CMK (cell line): ENCODE data around the gene MYCT1.
A peak's percentile ranks its signal among the peaks of the same experiment; 100 is the strongest.
"Not testable (repeated sequence)": the region's sequence is repeated elsewhere in the genome, so short reads cannot be mapped to it uniquely, and the experiment has no call there.

Experiments used
- DNase-seq: peaks from one replicate; pipeline ENCODE4 v3.0.0-alpha.2; 2010; ENCODE audit warnings: low read depth

MYCT1 gene, protein sequence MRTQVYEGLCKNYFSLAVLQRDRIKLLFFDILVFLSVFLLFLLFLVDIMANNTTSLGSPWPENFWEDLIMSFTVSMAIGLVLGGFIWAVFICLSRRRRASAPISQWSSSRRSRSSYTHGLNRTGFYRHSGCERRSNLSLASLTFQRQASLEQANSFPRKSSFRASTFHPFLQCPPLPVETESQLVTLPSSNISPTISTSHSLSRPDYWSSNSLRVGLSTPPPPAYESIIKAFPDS

DNA sequence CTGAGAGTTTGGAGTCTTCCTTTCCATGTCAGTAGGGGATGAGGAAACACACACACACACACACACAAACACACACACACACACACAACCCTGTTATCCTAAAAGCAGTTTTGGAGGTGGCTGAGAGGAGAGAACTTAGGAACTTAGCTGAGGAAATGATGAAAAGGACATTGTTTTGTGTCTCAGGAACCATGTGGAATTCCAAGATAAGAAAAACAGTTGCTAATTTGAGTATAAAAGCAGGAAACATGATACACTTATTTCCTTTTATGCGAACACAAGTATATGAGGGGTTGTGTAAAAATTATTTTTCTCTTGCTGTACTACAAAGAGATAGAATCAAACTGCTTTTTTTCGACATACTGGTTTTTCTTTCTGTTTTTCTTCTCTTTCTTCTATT lies at the start of gene MYCT1:
Gene MYCT1 (plus strand): TSS at position 264 of the 400 bp plus-strand sequence. CDS start 6 bp downstream, at position 270.
- peak; percentile 65 for DNase-seq

DNA sequence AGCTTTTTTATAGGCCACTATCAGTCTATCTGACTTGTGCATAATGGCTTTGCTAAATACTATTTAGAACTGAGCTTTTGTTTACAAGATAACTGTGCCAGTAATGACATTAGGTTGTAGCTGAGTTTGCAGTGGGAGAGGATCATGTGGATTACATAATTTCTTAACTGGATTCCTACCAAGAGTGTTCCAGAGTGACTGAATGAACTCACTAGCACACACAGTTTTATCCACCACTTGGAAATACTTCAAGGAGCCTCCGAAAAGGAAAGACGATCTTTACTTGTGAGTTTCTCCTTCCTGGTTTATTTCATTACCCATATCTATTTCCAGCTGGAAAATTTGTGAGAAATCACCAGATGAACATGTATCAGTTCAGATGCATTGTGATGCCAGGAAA lies 49.6 kb upstream of the MYCT1 start:
- no peak for DNase-seq

DNA sequence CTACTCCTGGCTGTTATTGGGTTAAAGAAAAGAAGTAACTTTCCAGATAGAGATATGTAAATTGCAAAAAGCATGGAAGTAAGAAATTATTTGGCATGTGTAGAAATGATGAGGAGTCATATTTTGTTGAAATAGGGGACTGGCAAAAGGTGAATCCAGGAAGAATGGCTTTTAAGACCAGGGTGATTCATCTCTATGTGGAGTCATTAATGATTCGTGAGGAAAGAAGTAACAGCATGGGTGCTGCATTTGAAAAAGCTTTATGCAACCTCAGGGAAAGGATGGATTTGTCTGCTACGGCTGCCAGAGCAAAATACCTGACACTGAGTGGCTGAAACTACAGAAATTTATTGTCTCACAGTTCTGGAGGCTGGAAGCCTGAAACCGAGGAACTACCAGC lies 45.7 kb upstream of the MYCT1 start:
- DNase-seq: no peak

DNA sequence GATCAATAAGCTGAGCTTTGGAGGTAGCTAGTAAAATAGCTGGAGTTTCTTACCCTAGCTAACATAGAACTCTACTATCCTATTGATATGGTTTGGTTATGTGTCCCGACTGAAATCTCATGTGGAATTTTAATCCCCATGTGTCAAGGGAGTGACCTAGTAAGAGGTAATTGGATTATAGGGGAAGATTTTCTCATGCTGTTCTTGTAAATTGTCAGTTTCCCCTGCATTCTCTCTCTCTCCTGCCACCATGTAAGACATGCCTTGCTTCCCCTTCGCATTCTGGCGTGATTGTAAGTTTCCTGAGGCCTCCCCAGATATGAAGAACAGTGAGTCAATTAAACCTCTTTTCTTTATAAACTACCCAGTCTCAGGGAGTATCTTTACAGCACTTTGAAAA lies 35.9 kb upstream of the MYCT1 start:
- no peak for DNase-seq

DNA sequence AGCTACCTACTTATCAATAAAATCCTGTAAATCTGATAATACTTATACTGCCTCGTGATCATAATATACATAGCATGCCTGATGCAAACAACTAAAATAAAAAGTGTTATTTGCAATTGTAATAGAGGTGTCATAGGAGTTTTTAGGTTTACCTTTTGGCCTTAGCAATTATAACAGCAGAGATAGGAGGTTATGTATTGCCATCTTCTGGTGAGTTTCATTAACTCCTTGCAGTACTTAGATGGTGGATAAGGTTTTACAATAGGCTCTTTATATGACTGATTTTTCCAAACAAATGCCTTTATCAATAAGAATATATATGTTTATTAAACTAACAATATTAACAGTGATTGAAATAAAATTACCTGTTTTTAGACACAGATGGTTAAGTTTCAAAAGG lies 27.8 kb upstream of the MYCT1 start:
- no peak for DNase-seq

DNA sequence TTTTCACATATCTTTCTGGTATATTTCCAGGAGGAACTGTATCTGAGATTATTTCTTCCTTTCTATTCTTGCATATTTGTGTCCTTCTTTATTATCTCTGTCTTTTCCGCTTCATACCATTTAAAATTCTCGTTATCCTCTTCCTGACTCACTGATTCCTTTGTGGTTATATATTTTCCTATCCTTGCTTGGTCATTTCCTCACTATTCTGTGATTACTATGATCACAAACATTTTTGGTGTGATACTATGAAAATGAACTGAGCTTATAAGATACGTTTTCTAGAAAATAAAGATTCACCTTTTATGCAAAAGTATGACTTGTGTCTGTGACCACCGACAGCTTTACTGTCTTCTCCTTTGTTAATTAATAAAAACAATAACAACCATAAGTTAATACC lies 26.5 kb upstream of the MYCT1 start:
- no peak for DNase-seq

DNA sequence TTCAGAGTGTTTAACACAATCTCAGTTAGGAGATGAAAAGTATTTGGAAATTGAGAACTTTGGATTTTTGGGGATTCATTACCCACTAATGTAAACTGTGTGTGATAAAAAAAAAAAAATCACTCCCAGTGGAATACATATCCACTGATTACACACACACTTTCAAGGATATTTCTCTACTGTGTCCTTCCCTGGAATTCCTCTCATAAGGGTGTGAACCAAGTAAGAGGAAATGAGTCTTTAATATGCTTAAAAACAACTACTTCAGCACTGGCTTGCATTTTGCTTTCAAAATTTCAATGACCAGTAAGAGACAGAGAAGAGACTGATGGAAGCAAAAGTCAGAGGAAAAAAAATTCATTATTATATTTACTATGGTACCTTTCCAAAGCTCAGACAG lies 24.5 kb upstream of the MYCT1 start:
- DNase-seq: no peak

DNA sequence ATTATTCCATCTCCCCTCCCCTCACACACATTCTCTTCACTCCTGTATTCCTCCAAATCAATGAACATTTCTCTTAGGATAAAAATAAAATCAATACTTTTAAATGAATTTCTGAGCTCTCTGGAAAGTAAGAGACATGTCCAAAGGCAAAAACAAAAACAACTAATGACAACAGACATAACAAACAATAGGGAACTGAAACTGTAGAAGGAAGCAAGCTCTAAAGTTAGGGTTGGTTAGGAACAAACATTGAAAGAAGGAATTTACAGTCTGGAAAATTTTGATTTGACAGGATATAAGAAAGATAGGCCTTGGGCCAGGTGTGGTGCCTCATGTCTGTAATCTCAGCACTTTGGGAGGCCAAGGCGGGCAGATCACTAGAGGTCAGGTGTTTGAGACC lies 17.5 kb upstream of the MYCT1 start:
- DNase-seq: no peak

DNA sequence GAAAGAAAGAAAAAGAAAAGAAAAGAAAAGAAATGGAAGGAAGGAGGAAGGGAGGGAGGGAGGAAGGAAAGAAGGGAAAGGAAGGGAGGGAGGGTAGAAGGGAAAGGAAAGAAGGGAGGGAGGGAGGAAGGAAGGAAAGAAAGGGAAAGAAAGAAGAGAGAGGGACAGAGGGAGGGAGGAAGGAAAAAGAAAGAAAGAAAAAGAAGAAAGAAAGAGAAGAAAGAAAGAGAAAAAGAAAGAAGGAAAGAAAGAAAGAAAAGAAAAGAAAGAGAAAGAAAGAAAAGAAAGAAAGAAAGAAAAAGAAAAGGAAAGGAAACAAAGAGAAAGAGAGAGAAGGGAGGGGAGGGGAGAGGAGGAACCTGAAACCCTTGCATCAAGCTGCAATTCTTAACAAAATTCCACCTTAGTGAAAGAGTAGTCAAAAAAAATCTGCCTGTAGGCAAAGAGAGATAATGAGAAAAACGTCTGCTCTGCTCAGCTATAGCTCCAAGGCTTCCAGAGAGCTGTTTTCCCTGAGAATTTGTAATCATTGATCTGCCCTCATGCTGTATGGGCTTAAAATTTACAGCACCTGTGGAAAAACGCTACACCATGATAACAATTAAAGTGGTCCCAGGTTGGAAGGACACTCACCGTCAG lies 16.7 kb upstream of the MYCT1 start:
- DNase-seq: no peak

DNA sequence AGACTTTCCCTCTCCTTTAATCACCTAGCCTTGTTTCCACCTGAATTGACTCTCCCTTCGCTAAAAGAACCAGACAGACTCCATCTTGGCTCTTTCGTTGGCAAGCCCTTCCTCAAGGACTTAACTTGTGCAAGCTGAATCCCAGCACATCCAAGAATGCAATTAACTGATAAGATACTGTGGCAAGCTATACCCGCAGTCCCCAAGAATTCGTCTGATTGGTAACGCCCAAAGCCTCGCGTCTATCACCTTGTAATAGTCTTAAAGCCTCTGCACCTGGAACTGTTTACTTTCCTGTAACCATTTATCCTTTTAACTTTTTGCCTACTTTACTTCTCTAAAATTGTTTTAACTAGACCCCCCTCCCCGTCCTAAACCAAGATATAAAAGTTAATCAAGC lies 15.6 kb upstream of the MYCT1 start:
- no peak for DNase-seq

DNA sequence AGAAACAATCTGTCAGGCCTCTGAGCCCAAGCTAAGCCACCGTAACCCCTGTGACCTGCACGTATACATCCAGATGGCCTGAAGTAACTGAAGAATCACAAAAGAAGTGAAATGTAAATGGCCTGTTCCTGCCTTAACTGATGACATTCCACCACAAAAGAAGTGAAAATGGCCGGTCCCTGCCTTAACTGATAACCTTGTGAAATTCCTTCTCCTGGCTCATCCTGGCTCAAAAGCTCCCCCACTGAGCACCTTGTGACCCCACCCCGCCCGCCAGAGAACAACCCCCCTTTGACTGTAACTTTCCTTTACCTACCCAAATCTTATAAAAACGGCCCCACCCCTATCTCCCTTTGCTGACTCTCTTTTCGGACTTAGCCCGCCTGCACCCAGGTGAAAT lies 14.8 kb upstream of the MYCT1 start:
- DNase-seq: not testable (repeated sequence)

DNA sequence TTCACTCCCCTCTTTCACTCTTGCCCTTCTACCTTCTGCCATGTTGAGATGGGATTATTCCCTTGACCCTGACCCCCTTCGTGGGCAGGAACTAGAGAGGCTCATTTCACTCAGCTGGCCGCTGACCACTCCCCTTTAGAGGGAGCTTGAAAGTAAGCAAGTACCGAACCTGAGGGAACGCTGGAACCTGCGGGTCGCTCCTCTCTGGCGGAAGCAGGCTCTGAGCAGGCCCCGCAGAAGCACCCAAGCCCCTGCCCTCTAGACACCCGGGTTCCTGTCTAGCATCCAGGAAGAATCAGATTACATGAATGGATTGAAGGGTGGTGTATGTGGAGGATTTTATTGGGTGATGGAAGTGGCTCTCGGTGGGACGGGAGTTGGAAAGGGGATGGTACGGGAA lies 11.9 kb upstream of the MYCT1 start:
- DNase-seq: no peak

DNA sequence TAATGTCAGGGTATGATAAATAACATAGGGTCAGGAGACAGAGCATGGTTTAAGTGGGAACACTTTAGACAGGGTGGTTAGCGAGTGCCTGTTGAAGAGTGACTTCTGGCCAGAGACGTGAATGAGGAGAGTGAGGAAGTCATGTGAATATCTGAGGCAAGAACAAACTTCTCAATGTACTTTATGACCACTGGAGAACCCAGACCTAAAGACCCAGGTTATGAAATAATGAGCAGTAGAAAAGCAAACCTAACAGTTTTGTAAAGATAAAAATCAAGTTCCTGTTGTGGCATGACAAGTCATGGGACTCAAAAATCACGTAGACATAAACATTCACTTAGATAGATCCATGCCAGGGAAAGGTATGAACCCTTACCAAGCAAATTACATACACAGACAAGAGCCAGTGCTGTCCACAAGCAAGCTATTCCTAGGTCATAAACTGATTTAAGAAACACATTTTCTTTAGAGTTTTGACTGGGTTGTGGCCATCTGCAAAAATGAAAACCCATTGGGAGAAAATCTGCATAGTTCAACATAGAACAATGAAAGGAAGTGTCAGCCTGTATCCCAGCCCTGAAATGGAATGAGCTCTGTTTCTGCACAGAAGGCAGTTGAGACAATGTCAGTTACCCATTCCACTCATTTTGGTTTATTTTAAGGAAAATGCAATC lies 2.2 kb upstream of the MYCT1 start:
- DNase-seq: no peak

DNA sequence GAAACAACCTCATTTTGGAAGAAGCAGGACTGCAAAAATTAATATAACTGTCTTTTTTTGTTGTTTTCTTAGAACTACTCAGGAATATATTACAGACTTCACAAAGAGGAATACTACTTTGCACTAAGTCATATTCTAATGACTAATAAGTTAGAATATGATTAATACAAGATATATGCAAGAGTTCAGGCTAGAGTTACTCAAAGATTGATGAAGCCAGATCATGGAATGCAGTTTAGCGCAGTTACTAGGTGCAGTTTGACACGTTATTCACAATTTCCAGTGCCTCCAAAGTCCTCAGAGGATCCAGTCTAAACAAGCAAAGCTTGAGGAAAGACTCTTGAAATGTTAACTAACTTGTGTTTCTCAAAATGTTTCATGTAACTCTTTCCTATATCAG lies 1.2 kb upstream of the MYCT1 start:
- DNase-seq: no peak

DNA sequence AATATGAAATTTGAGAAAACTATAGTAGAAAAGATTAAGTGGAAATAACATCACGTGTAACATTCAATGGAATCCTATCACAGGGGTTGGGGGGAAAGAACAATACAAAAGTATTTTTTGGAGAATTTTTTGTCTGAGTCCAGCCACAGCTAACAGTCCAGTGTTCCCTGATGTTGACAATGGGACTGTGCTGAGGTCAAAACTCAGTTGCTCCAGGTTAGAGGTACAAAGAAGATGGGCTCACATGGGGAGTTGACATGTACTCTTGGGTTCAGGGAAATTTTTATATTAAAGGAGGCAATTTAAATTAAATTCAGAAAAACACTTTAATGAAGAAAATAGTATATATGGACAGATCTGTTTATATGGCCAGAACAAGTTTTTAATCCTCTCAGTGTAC lies 995 bp downstream of the MYCT1 start:
- no peak for DNase-seq

DNA sequence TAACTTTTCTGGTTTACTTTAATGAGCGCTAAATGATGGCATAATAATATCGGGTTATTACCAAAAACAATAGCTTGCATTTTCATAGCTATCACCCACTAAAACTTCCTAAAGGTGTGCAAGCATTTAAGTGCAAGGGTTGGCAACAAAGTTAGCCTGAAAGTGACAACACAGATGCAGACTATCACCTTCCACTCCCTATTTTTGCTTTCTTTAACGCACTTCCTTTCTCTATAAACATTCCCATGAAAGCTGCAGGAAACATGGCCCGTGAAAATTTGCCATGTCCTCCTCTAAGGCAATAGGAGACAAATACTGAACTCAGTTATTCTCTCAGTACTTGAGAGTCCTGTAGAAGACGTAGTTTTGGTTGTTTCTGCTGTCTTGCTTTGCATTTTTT lies 2.7 kb downstream of the MYCT1 start:
- DNase-seq: no peak

DNA sequence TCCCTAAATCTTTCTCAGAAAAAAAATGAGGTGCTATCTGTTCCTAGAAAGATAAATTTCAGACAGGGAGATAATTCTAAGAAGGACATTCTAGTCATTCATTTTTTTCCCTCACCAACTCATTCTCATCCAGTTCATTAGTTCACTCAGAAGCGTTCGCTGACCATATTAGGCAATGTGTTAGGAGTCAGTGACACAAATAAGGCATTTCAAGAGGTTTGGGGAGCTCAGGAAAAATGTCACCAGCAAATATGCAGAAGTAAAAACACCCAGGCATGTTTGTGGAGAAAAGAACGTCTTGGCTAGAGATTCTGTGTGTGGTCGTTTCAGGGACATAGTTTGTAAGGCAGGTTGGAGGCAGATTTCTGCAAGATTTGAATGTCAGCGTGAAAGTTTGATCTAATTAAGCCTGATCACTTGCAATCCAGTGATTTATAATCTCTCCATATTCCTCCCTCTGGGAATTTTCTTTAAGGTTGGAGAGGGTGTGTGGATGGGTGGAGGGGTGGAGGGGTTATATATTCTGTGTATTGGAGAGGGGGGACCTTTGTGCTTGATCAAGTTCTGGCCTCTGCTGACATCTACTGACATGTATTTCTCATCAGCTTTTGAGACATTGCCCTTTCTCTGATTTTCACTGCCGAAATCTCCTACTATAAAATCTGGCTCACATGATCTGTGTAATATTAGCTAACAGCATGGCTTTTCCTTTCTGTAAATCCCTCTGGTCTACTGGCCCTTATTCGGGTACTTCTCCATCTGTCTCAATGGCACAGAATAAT lies 3.6 kb downstream of the MYCT1 start:
- DNase-seq: no peak

DNA sequence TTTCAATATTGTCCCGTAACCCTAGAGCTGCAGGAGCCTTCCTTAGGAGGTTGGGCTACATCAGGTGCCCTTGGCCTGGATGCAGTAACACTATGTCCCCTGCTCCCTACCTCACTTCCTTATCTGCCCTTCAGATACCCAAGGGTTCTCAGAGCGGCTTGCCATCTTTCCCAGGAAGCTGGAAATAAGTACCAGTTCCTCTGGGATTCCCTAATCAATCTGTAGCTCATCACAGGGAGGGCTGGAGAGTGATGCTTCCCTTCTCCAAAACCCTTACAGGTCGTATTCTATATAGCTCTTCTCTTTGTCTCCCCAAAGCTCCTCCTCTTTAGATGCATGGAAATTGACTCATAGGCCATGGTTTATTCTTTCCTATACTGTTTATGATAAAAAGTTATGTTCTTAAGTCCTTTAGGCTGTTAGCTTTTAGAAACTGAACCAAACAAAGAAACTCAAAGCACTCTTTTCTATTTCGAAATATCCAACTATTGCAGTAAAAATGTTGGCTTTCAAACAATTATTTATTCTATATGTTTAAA lies 4.2 kb downstream of the MYCT1 start:
- no peak for DNase-seq

DNA sequence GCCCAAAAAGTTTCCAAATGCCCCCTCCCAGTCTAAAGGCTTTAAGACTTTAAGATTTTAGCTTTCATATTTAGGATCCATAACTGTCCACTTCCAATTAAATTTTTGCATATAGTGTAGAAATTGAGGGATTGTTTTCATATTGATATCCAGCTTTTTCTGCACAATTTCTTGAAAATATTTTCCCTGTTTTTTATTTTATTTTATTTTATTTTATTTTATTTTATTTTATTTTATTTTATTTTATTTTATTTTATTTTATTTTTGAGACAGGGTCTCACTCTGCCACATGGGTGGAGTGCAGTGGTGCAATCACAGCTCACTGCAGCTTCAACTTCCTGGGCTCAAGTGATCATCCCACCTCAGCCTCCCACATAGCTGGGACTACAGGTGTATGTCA lies 6.1 kb downstream of the MYCT1 start:
- DNase-seq: not testable (repeated sequence)

DNA sequence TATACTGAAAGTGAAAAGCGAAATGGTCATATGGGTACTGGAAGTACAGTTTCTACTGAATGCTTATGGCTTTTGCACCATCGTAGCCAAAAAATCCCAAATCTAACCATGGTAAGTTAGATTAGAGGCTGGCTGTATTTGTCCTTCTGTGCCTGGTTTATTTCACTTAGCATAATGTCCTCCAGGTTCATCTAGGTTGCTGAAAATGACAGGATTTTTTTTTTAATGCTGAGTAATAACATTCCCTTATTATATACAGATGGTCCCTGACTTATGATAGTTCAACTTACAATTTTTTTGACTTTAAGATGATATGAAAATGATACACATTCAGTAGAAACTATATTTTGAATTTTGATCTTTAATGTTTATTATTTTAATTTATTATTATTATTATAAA lies 7.6 kb downstream of the MYCT1 start:
- DNase-seq: no peak

DNA sequence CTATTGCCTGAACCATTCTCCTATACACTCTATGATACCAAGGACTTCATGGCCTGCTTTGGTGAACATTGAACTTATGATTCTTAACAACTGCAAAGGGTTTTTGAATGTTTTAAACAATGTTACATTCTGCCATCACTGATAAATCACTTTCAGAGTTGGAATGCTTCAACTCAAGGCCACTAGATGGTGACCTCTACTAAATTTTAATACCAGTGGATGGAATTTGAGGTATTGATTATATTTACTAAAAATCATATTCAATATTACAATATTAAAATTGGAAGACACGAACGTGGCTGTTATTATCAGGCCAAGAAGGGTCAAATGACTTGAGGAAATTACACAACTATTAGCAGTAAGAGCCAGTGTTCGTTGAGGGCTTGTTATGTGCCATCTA lies 18.6 kb downstream of the MYCT1 start:
- DNase-seq: no peak

DNA sequence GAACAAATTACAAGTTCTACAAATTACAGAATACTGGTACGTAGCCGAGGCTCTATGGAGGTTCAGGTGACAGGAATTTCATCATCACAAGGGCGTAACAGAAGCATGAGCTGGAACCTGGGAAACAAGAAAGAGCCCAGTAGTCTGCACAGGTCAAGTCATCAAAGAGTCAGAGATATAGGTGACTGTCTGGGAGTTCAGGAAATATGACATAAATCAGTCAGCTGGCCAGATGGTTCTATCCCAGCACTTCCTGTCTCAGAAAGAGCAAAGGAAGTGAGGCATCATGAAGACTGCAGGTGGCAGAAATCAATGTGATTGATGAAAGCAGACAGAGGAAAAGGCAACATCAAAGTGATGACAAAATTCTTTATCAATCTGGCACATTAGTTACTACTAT lies 23.3 kb downstream of the MYCT1 start:
- DNase-seq: no peak

DNA sequence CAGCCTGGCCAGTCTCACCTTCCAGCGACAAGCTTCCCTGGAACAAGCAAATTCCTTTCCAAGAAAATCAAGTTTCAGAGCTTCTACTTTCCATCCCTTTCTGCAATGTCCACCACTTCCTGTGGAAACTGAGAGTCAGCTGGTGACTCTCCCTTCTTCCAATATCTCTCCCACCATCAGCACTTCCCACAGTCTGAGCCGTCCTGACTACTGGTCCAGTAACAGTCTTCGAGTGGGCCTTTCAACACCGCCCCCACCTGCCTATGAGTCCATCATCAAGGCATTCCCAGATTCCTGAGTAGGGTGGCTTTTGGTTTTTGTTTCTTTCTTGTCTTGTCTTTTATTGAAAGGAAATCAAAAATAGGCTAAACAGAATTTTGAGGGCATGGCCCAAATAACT lies 24.3 kb downstream of the MYCT1 start:
- no peak for DNase-seq
